GM12878 (cell line): ENCODE results near the gene KCNJ13. TPM values are rescaled to one million over a fixed set of nuclear protein-coding genes. Genes with fewer than 3 reads are reported as not detected.

Experiments
- ATAC-seq: fragments of 200-7000 bp; cut with Tn5 transposase; 3 replicates; pipeline ENCODE4 v1.9.1; 2020; ENCODE audit warnings: mild to moderate bottlenecking, moderate library complexity
- BruUV-seq: library from RNA; stranded (reverse); fragments of 400-500 nt; replicated peaks from 2 replicates; lab custom pipeline; 2021; lab: Mats Ljungman, UMichigan
- CTCF ChIA-PET: fragments of 300-600 bp; sonication (Branson Sonifier 250); formaldehyde crosslinking; extraction: SDS; loops from one replicate; lab custom pipeline; 2021; ENCODE audit warnings: inconsistent platforms; lab: Yijun Ruan, JAX
- POLR2A ChIA-PET: fragments of 350-600 bp; formaldehyde crosslinking; extraction: SDS; loops from one replicate; lab custom pipeline; 2021; ENCODE audit warnings: inconsistent platforms; lab: Charles Lee
- RAD21 ChIA-PET: fragments of 300-600 bp; sonication (Branson Sonifier 250); formaldehyde crosslinking; loops from one replicate; lab custom pipeline; 2023; ENCODE audit warnings: antibody characterized with exemption; ENCODE audit not compliant: unreplicated experiment; lab: Charles Lee
- SMC1A ChIA-PET: fragments of 300-600 bp; sonication (Branson Sonifier 250); formaldehyde crosslinking; loops from one replicate; lab custom pipeline; 2023; ENCODE audit not compliant: unreplicated experiment, uncharacterized antibody; lab: Charles Lee
- DNase-seq: peaks from one replicate; pipeline ENCODE4 v3.0.0-alpha.2; 2011; ENCODE audit warnings: low read depth, low spot score
- FAIRE-seq: peaks from 3 replicates; lab custom pipeline; 2011; peaks lifted over from hg19 to GRCh38; lab: Jason Lieb, UNC
- H2AFZ ChIP-seq: 2 replicates; pipeline ENCODE4 v1.6.0; 2011; ENCODE audit warnings: low read depth, low read length, control low read depth; ENCODE audit not compliant: control insufficient read depth
- H3K27ac ChIP-seq: 2 replicates; pipeline ENCODE4 v1.5.1; 2011; ENCODE audit warnings: control low read depth; ENCODE audit not compliant: control insufficient read depth, insufficient read depth
- H3K27me3 ChIP-seq, 2 experiments: replicated peaks in 1 of 2; 2 replicates each; pipeline versions ENCODE4 v1.6.0 to v1.6.1; 2011; ENCODE audit warnings: low read length in 1 of 2; ENCODE audit not compliant: control insufficient read depth in 2 of 2, insufficient read depth in 2 of 2
- H3K36me3 ChIP-seq, 2 experiments: 2 replicates each; pipeline ENCODE4 v1.5.1; 2011; ENCODE audit warnings: low read length in 1 of 2; ENCODE audit not compliant: control insufficient read depth in 2 of 2, insufficient read depth in 2 of 2
- H3K4me1 ChIP-seq: 2 replicates; pipeline ENCODE4 v1.6.1; 2011; ENCODE audit warnings: mild to moderate bottlenecking, low read length, moderate library complexity, mixed read lengths; ENCODE audit not compliant: control insufficient read depth, insufficient read depth
- H3K4me2 ChIP-seq: 2 replicates; pipeline ENCODE4 v1.6.0; 2011; ENCODE audit warnings: control low read depth; ENCODE audit not compliant: control insufficient read depth, insufficient read depth
- H3K4me3 ChIP-seq: fragments of 200-600 bp; sonication (generic); 2 replicates; pipeline ENCODE4 v1.5.1; 2016
- H3K79me2 ChIP-seq: 2 replicates; pipeline ENCODE4 v1.6.0; 2011; ENCODE audit warnings: low read length; ENCODE audit not compliant: control insufficient read depth, insufficient read depth
- H3K9ac ChIP-seq: 2 replicates; pipeline ENCODE4 v1.8.0; 2011; ENCODE audit warnings: low read length, control low read depth, mixed read lengths; ENCODE audit not compliant: control insufficient read depth, insufficient read depth
- H3K9me3 ChIP-seq: replicated peaks from 3 replicates; pipeline ENCODE4 v1.5.1; 2011; ENCODE audit warnings: mild to moderate bottlenecking, low read length; ENCODE audit not compliant: control insufficient read depth, insufficient read depth
- H4K20me1 ChIP-seq: 2 replicates; pipeline ENCODE4 v1.6.0; 2011; ENCODE audit not compliant: control insufficient read depth, insufficient read depth
- BCL11A ChIP-seq: IDR thresholded peaks from 2 replicates; pipeline ENCODE4 v1.6.1; 2011; ENCODE audit warnings: low read depth, low read length
- MYC ChIP-seq: IDR thresholded peaks from 2 replicates; pipeline ENCODE4 v1.6.1; 2011; ENCODE audit warnings: mild to moderate bottlenecking, low read length, moderate library complexity, inconsistent platforms; ENCODE audit not compliant: insufficient read depth, insufficient replicate concordance, insufficient read length, severe bottlenecking
- NRF1 ChIP-seq: conservative IDR thresholded peaks from 2 replicates; pipeline ENCODE4 v1.6.1; 2011; ENCODE audit warnings: mild to moderate bottlenecking, low read depth, low read length, improper control_type of control experiment
- TARDBP ChIP-seq: IDR thresholded peaks from 2 replicates; pipeline ENCODE4 v1.6.1; 2016; ENCODE audit warnings: borderline replicate concordance
- TBL1XR1 ChIP-seq: IDR thresholded peaks from 2 replicates; pipeline ENCODE4 v1.6.1; 2012; ENCODE audit warnings: low read depth, low read length, improper control_type of control experiment
- YBX1 ChIP-seq: fragments of 450-650 bp; IDR thresholded peaks from 2 replicates; pipeline ENCODE4 v1.6.1; 2016; ENCODE audit warnings: antibody characterized with exemption
- WGBS: methylation state at CpG from one replicate; pipeline ENCODE4 v1.1.6; 2016; ENCODE audit warnings: low lambda C conversion rate; ENCODE audit not compliant: insufficient replicate concordance, insufficient coverage; ENCODE audit errors: missing lambda C conversion rate; 5-methylcytosine and 5-hydroxymethylcytosine counted together
- in situ Hi-C: fragments of 300-500 bp; cut with MboI; formaldehyde crosslinking; loops from 9 replicates; pipeline ENCODE4 v1.14.3; 2018; ENCODE audit warnings: mixed read lengths
- intact Hi-C: fragments of 100-400 bp; cut with micrococcal nuclease; formaldehyde crosslinking; loops from one replicate; pipeline ENCODE4 v1.14.2; 2022; ENCODE audit not compliant: unreplicated experiment
- polyA plus RNA-seq, 11 experiments: library from polyadenylated mRNA; depleted of rRNA in 4 of 11; unstranded in 6 of 11; stranded (reverse) in 5 of 11; fragments of >200 nt; fragmentation: Nextera tagmentation in 4 of 11; fragmentation: Illumina TruSeq in 1 of 11; extraction: Ambion mirVana in 4 of 11; extraction: Trizol in 1 of 11; gene quantifications; 1 replicate in 1 of 11; 2 replicates in 10 of 11; pipeline versions ENCODE4 v1.2.1 to v1.2.3, GENCODE V29; 2011 to 2016; ENCODE audit warnings: inconsistent platforms in 2 of 11, missing spikeins in 2 of 11, low read depth in 1 of 11
- total RNA-seq, 4 experiments: library from RNA; depleted of rRNA in 3 of 4; stranded (reverse); fragments of >200 nt in 3 of 4; fragmentation: Illumina TruSeq in 1 of 4; extraction: Trizol in 1 of 4; gene quantifications; 2 replicates each; pipeline versions ENCODE4 v1.2.1 to v1.2.3, GENCODE V29; 2013 to 2021
- TF ChIP-seq, protein P1 (sequence below): IDR thresholded peaks from 2 replicates; pipeline ENCODE4 v1.6.1; 2012; ENCODE audit warnings: low read depth, low read length, improper control_type of control experiment
- TF ChIP-seq, protein P2 (sequence below), 3 experiments: IDR thresholded peaks in 2 of 3; conservative IDR thresholded peaks in 1 of 3; 2 replicates each; pipeline ENCODE4 v1.5.1; 2011; ENCODE audit warnings: low read depth in 3 of 3, low read length in 3 of 3, mild to moderate bottlenecking in 3 of 3, control low read depth in 2 of 3, moderate library complexity in 2 of 3, inconsistent platforms in 1 of 3, mixed read lengths in 1 of 3; ENCODE audit not compliant: control insufficient read depth in 2 of 3, insufficient read depth in 1 of 3; ENCODE audit errors: extremely low read depth in 1 of 3
- TF ChIP-seq, protein P3 (sequence below): IDR thresholded peaks from 2 replicates; pipeline ENCODE4 v1.6.1; 2012; ENCODE audit warnings: improper control_type of control experiment, low read depth, low read length; ENCODE audit not compliant: insufficient replicate concordance

KCNJ13 gene
- total and polyA plus RNA-seq, 10 of the 15 experiments (the other 5 are each of a cell fraction or from before 2014, with no cell fraction given): 0.24 to 0.68 (median 0.29) TPM; not detected in 7

DNA sequence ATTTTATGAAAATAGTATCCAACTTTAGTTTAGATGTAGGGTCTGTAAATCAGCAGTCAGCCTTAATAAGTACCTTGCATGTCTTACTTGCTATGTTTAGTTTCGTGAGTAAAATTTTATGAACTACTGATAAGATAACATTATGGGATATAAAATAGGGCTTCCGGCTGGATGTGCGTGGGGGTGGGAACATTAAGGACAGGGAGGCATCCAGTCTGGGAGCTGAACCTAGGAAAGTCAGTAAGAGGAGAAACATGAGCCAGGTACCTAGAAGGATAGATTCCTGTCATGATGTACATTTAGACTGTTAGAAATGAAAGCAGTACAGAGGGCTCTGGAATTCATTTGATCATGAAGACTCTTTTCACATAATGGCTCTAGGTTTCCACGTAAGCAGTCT, 12.7 kb upstream of the KCNJ13 start:
- no peaks in the 10 kb centered on the region for H3K9me3 ChIP-seq
- no peak overlapping the region for H3K9ac ChIP-seq
- H2AFZ ChIP-seq: no peak overlapping the region
- no peak overlapping the region for H3K4me3 ChIP-seq
- no peak overlapping the region for H3K27ac ChIP-seq
- no peaks in the 10 kb centered on the region for H3K79me2 ChIP-seq
- ChIA-PET SMC1A (no interaction called here), CTCF (no interaction called here), RAD21 (no interaction called here), POLR2A (no interaction called here)
- in situ Hi-C loops: no loop called here
- WGBS: 96% methylated on average over 4 of the region's 4 CpGs
- H3K4me2 ChIP-seq: no peak overlapping the region
- ATAC-seq (no peak), FAIRE-seq (no peak), DNase-seq (no peak)
- H3K36me3 ChIP-seq: peaks cover 3 to 29% of the 10 kb centered on the region in 2 experiments
- intact Hi-C loops: no loop called here
- H3K27me3 ChIP-seq: no peaks in the 10 kb centered on the region
- TF ChIP-seq TBL1XR1 (no peak), TARDBP (no peak), NRF1 (no peak), YBX1 (no peak), BCL11A (no peak), MYC (no peak)
- TF ChIP-seq, protein P1, sequence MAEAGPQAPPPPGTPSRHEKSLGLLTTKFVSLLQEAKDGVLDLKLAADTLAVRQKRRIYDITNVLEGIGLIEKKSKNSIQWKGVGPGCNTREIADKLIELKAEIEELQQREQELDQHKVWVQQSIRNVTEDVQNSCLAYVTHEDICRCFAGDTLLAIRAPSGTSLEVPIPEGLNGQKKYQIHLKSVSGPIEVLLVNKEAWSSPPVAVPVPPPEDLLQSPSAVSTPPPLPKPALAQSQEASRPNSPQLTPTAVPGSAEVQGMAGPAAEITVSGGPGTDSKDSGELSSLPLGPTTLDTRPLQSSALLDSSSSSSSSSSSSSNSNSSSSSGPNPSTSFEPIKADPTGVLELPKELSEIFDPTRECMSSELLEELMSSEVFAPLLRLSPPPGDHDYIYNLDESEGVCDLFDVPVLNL: no peak
- TF ChIP-seq, protein P2, sequence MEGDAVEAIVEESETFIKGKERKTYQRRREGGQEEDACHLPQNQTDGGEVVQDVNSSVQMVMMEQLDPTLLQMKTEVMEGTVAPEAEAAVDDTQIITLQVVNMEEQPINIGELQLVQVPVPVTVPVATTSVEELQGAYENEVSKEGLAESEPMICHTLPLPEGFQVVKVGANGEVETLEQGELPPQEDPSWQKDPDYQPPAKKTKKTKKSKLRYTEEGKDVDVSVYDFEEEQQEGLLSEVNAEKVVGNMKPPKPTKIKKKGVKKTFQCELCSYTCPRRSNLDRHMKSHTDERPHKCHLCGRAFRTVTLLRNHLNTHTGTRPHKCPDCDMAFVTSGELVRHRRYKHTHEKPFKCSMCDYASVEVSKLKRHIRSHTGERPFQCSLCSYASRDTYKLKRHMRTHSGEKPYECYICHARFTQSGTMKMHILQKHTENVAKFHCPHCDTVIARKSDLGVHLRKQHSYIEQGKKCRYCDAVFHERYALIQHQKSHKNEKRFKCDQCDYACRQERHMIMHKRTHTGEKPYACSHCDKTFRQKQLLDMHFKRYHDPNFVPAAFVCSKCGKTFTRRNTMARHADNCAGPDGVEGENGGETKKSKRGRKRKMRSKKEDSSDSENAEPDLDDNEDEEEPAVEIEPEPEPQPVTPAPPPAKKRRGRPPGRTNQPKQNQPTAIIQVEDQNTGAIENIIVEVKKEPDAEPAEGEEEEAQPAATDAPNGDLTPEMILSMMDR (IDR thresholded peaks at IDR 0.05 in 2 of 3, conservative IDR thresholded peaks at IDR 0.05 in 1 of 3; ENCODE audit: control insufficient read depth in 2 of 3, extremely low read depth in 1 of 3, insufficient read depth in 1 of 3, low read depth in 3 of 3, low read length in 3 of 3): no peak
- TF ChIP-seq, protein P3, sequence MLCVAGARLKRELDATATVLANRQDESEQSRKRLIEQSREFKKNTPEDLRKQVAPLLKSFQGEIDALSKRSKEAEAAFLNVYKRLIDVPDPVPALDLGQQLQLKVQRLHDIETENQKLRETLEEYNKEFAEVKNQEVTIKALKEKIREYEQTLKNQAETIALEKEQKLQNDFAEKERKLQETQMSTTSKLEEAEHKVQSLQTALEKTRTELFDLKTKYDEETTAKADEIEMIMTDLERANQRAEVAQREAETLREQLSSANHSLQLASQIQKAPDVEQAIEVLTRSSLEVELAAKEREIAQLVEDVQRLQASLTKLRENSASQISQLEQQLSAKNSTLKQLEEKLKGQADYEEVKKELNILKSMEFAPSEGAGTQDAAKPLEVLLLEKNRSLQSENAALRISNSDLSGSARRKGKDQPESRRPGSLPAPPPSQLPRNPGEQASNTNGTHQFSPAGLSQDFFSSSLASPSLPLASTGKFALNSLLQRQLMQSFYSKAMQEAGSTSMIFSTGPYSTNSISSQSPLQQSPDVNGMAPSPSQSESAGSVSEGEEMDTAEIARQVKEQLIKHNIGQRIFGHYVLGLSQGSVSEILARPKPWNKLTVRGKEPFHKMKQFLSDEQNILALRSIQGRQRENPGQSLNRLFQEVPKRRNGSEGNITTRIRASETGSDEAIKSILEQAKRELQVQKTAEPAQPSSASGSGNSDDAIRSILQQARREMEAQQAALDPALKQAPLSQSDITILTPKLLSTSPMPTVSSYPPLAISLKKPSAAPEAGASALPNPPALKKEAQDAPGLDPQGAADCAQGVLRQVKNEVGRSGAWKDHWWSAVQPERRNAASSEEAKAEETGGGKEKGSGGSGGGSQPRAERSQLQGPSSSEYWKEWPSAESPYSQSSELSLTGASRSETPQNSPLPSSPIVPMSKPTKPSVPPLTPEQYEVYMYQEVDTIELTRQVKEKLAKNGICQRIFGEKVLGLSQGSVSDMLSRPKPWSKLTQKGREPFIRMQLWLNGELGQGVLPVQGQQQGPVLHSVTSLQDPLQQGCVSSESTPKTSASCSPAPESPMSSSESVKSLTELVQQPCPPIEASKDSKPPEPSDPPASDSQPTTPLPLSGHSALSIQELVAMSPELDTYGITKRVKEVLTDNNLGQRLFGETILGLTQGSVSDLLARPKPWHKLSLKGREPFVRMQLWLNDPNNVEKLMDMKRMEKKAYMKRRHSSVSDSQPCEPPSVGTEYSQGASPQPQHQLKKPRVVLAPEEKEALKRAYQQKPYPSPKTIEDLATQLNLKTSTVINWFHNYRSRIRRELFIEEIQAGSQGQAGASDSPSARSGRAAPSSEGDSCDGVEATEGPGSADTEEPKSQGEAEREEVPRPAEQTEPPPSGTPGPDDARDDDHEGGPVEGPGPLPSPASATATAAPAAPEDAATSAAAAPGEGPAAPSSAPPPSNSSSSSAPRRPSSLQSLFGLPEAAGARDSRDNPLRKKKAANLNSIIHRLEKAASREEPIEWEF: no peak
- no TSS peak for BruUV-seq
- no peaks in the 10 kb centered on the region for H4K20me1 ChIP-seq
- no peaks in the 10 kb centered on the region for H3K4me1 ChIP-seq
